Hepatocyte (in vitro differentiated cells): Measurements from ENCODE around the gene CERK. TPM values are rescaled to one million over a fixed set of nuclear protein-coding genes. Genes with fewer than 3 reads are reported as not detected.

ENCODE experiments used
- DNase-seq: peaks from one replicate; pipeline ENCODE4 v3.0.0-alpha.2; 2016; ENCODE audit warnings: low spot score
- H2AFZ ChIP-seq: fragments of 200-600 bp; sonication (generic); 2 replicates; pipeline ENCODE4 v1.6.0; 2016; ENCODE audit warnings: antibody characterized with exemption, mild to moderate bottlenecking
- H3K27ac ChIP-seq: fragments of 200-600 bp; sonication (generic); 2 replicates; pipeline ENCODE4 v1.5.1; 2016; ENCODE audit warnings: mild to moderate bottlenecking
- H3K27me3 ChIP-seq: fragments of 200-600 bp; sonication (generic); 2 replicates; pipeline ENCODE4 v1.6.1; 2016
- H3K36me3 ChIP-seq: fragments of 200-600 bp; sonication (generic); replicated peaks from 2 replicates; pipeline ENCODE4 v1.5.1; 2016; ENCODE audit warnings: low read depth; ENCODE audit not compliant: insufficient read depth
- H3K4me1 ChIP-seq: fragments of 200-600 bp; sonication (generic); 2 replicates; pipeline ENCODE4 v1.5.1; 2016; ENCODE audit warnings: mild to moderate bottlenecking, moderate library complexity; ENCODE audit not compliant: insufficient read depth
- H3K4me2 ChIP-seq: fragments of 200-600 bp; sonication (generic); 2 replicates; pipeline ENCODE4 v1.6.0; 2016
- H3K4me3 ChIP-seq: fragments of 200-600 bp; sonication (generic); 2 replicates; pipeline ENCODE4 v1.5.1; 2016; ENCODE audit warnings: mild to moderate bottlenecking
- H3K79me2 ChIP-seq: fragments of 200-600 bp; sonication (generic); 2 replicates; pipeline ENCODE4 v1.6.0; 2017; ENCODE audit warnings: mild to moderate bottlenecking
- H3K9me2 ChIP-seq: fragments of 200-600 bp; sonication (generic); replicated peaks from 2 replicates; pipeline ENCODE4 v1.6.0; 2017; ENCODE audit warnings: mild to moderate bottlenecking; ENCODE audit not compliant: insufficient read depth
- H3K9me3 ChIP-seq: fragments of 200-600 bp; sonication (generic); 2 replicates; pipeline ENCODE4 v1.5.1; 2016; ENCODE audit warnings: low read depth, mild to moderate bottlenecking
- H4K20me1 ChIP-seq: fragments of 200-600 bp; sonication (generic); 2 replicates; pipeline ENCODE4 v1.6.0; 2016; ENCODE audit warnings: mild to moderate bottlenecking; ENCODE audit not compliant: insufficient read depth, poor library complexity, severe bottlenecking
- CTCF ChIP-seq: fragments of 200-600 bp; sonication (generic); IDR thresholded peaks from 2 replicates; pipeline ENCODE4 v1.5.1; 2016; ENCODE audit warnings: antibody characterized with exemption, mild to moderate bottlenecking; ENCODE audit not compliant: poor library complexity
- EZH2 ChIP-seq: fragments of 200-600 bp; sonication (generic); IDR thresholded peaks from 2 replicates; pipeline ENCODE4 v1.6.1; 2016; ENCODE audit warnings: antibody characterized with exemption, mild to moderate bottlenecking, borderline replicate concordance
- EZH2phosphoT487 ChIP-seq: fragments of 200-600 bp; sonication (generic); IDR thresholded peaks from one replicate; pipeline ENCODE4 v1.6.1; 2018; ENCODE audit warnings: antibody characterized with exemption, mild to moderate bottlenecking, low read depth, moderate library complexity; ENCODE audit not compliant: unreplicated experiment, severe bottlenecking
- WGBS: methylation state at CpG from one replicate; pipeline ENCODE4 v1.1.6; 2016; ENCODE audit warnings: low lambda C conversion rate; ENCODE audit errors: missing lambda C conversion rate; 5-methylcytosine and 5-hydroxymethylcytosine counted together
- polyA plus RNA-seq: library from polyadenylated mRNA; unstranded; fragments of >200 nt; fragmentation: Nextera tagmentation; extraction: Ambion mirVana; gene quantifications from 2 replicates; pipeline ENCODE4 v1.2.1, GENCODE V29; 2016
- total RNA-seq: library from RNA; depleted of rRNA; stranded (reverse); fragments of >200 nt; gene quantifications from 2 replicates; pipeline ENCODE4 v1.2.3, GENCODE V29; 2014

Gene CERK
- total and polyA plus RNA-seq, 2 experiments from 2014 or later = 38.6 to 59.0 TPM

- H2AFZ ChIP-seq = no peak overlapping the region
- no peaks in the 10 kb centered on the region for H3K36me3 ChIP-seq
Measured at GRCh38 chr22:46693634-46694415, 44.2 kb downstream of the CERK start.

DNA sequence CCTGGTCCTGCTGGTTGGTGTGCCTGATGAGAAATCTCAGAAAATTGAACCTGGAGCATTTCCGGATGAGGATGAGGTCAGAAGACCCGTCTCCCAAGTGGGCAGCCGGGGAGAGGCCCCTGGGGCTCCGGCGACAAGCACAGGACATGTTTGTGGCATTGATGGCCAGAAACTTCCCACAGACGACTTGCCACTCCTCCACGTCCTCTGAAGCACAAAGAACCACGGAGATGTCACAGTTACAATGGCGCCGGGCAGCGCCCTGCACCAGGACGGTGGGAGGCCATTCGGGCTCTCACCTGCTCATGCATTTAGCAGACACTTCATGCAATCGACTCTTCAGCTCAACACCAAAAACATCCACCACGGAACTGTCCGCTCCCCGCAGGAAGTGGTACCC, 46.5 kb downstream of the CERK start:
- Histone ChIP-seq H3K36me3 (no peaks in the 10 kb centered on the region), H3K4me3 (no peak overlapping the region), H3K27ac (no peak overlapping the region), H3K4me1 (no peaks in the 10 kb centered on the region), H4K20me1 (no peaks in the 10 kb centered on the region), H2AFZ (no peak overlapping the region), H3K9me2 (no peaks in the 10 kb centered on the region), H3K79me2 (no peaks in the 10 kb centered on the region), H3K9me3 (no peaks in the 10 kb centered on the region), H3K27me3 (no peaks in the 10 kb centered on the region), H3K4me2 (no peak overlapping the region)
- 94% methylated on average over 17 of the region's 17 CpGs for WGBS
- no peak for DNase-seq
- no peak for TF ChIP-seq EZH2
- TF ChIP-seq CTCF = no peak
- no peak for TF ChIP-seq EZH2phosphoT487

More at GRCh38 chr22:46693634-46694415, 44.2 kb downstream of the CERK start:
- Histone ChIP-seq H3K4me1 (no peaks in the 10 kb centered on the region), H4K20me1 (no peaks in the 10 kb centered on the region), H3K27me3 (no peaks in the 10 kb centered on the region), H3K9me2 (no peaks in the 10 kb centered on the region), H3K9me3 (no peaks in the 10 kb centered on the region), H3K4me2 (no peak overlapping the region), H3K79me2 (no peaks in the 10 kb centered on the region), H3K27ac (no peak overlapping the region), H3K4me3 (no peak overlapping the region)
- no peak for DNase-seq
- TF ChIP-seq EZH2phosphoT487 (no peak), CTCF (no peak), EZH2 (no peak)
- 87% methylated on average over 17 of the region's 17 CpGs for WGBS

DNA sequence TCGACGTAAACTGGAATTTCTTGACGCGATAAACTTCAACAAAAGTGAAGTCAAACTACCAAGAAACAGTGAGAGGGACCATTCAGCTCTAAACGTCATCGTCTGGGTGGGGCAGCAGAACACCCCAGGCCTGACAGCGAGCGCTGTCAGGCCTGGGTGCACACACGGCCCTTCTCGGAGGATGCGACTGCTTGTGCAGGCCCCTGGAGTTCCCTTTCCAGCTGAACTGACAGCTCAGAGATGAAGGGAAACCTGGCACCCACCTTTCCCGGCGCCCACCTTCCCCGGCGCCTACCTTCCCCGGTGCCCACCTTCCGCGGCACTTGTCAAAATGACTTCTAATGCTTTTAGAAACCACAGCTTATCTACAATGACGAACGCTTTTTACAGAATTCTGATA, 47.9 kb downstream of the CERK start:
- Histone ChIP-seq H3K27ac (no peak overlapping the region), H3K9me3 (no peaks in the 10 kb centered on the region), H3K27me3 (no peaks in the 10 kb centered on the region), H4K20me1 (no peaks in the 10 kb centered on the region), H3K4me3 (no peak overlapping the region), H3K4me1 (no peaks in the 10 kb centered on the region), H3K36me3 (no peaks in the 10 kb centered on the region), H3K4me2 (no peak overlapping the region), H3K9me2 (no peaks in the 10 kb centered on the region), H2AFZ (no peak overlapping the region), H3K79me2 (no peaks in the 10 kb centered on the region)
- 97% methylated on average over 20 of the region's 20 CpGs for WGBS
- TF ChIP-seq EZH2 (no peak), EZH2phosphoT487 (no peak), CTCF (no peak)
- no peak for DNase-seq
